ENCODE results near the gene PRR14. TPM values are rescaled to one million over a fixed set of nuclear protein-coding genes. Genes with fewer than 3 reads are reported as not detected.

PRR14 gene
- total and polyA plus RNA-seq, 7 donors, result 20.8 to 51.4 (median 31.6) TPM

DNA sequence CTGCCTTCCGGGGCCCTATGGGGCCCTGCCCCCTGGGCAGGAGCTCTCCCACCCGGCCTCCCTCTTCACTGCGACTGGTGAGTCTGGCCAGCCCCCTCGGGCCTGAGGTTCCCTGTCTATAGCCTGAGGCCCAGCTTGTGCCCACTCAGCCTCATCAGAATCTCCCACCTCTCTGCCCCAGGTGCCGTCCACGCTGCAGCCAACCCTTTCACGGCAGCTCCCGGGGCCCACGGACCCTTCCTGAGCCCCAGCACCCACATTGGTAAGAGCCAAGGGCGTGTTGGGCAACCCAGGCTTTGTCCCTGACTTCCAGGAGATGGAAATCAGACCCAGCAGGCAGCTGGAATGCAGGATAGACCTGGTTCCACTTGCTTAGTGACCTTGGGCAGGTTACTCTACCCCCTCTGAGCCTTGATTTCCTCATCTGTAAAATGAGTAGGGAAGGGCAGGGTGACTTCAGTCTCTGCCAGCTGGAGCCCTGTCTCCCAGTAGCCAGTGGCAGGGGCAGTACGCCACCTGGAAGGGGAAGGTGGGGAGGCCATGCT is 16.7 kb downstream of the PRR14 start:
- no peaks in the 10 kb centered on the region for H3K27me3 ChIP-seq
- H3K9me3 ChIP-seq, result no peaks in the 10 kb centered on the region
- no peak for DNase-seq
- H3K4me1 ChIP-seq, result peaks cover 0 to 24% (median 17%) of the 10 kb centered on the region in 4 donors
- 94 to 95% methylated on average over 11 of the region's 11 CpGs for WGBS, 2 donors
- H3K27ac ChIP-seq, result no peak overlapping the region
- TF ChIP-seq, protein P1, sequence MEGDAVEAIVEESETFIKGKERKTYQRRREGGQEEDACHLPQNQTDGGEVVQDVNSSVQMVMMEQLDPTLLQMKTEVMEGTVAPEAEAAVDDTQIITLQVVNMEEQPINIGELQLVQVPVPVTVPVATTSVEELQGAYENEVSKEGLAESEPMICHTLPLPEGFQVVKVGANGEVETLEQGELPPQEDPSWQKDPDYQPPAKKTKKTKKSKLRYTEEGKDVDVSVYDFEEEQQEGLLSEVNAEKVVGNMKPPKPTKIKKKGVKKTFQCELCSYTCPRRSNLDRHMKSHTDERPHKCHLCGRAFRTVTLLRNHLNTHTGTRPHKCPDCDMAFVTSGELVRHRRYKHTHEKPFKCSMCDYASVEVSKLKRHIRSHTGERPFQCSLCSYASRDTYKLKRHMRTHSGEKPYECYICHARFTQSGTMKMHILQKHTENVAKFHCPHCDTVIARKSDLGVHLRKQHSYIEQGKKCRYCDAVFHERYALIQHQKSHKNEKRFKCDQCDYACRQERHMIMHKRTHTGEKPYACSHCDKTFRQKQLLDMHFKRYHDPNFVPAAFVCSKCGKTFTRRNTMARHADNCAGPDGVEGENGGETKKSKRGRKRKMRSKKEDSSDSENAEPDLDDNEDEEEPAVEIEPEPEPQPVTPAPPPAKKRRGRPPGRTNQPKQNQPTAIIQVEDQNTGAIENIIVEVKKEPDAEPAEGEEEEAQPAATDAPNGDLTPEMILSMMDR (IDR thresholded peaks at IDR 0.05), result no peak
- no peak for TF ChIP-seq POLR2A (IDR thresholded peaks at IDR 0.05)
- no peak for TF ChIP-seq POLR2AphosphoS5 (IDR thresholded peaks at IDR 0.05)
- no peak for TF ChIP-seq EP300 (IDR thresholded peaks at IDR 0.05)
- H3K4me3 ChIP-seq, result no peak overlapping the region
- peaks cover 55 to 88% (median 80%) of the 10 kb centered on the region in 4 donors for H3K36me3 ChIP-seq
- intact Hi-C loops (cut with DNase I), result no loop called here

DNA sequence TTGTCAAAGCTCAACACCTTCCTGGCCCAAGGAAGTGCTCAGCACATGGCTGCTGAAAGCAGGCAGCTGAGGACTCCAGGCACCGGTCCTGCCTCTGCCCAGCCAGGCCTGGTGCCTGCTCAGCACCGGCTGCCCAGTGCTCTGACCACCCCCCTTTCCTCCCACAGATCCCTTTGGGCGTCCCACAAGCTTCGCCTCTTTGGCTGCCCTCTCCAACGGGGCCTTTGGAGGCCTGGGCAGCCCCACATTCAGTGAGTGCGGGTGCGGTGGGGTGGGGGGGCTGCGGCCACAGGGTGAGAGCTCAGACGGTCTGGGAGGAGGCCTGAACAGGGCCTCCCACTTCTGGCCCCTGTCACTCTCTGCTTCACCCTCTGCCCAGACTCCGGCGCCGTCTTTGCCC is 17.6 kb downstream of the PRR14 start:
- Histone ChIP-seq H3K27me3 (no peaks in the 10 kb centered on the region), H3K36me3 (peaks cover 47 to 78% (median 71%) of the 10 kb centered on the region in 4 donors), H3K4me1 (peaks cover 0 to 15% (median 11%) of the 10 kb centered on the region in 4 donors), H3K27ac (no peak overlapping the region), H3K4me3 (no peak overlapping the region), H3K9me3 (no peaks in the 10 kb centered on the region)
- TF ChIP-seq EP300 (IDR thresholded peaks at IDR 0.05), result no peak
- no peak for DNase-seq
- intact Hi-C loops (cut with DNase I), result no loop called here
- WGBS, 2 donors, result 90 to 93% methylated on average over 12 of the region's 12 CpGs

DNA sequence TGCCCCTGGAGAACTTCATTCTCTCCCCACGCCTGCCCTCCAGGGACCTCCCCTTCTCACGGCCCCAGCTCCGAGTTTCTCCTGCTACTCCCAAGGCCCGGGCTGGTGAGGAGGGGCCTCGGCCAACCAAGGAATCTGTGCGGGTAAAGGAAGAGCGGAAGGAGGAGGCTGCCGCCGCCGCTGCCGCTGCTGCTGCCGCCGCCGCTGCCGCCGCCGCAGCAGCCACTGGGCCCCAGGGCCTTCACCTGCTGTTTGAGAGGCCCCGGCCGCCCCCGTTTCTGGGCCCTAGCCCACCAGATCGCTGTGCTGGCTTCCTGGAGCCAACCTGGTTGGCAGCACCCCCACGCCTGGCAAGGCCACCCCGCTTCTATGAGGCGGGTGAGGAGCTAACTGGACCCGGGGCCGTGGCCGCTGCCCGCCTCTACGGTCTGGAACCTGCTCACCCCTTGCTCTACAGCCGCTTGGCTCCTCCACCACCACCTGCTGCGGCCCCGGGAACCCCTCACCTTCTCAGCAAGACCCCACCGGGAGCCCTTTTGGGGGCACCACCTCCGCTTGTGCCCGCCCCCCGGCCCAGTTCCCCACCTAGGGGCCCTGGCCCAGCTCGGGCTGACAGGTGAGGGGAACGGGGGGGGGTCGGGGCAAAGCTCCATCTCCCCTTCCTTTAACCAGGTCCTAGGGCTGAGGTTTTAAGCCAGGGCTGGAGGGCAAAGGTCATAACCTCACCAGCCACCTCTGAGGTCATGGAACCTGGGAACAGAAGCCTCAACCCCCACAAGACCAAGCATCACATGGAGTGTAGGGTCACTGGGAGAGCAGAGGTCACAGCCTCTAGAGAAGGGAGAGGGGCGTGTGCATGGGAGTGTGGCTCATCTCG is 18.5 kb downstream of the PRR14 start:
- H3K36me3 ChIP-seq, result peaks cover 47 to 69% (median 63%) of the 10 kb centered on the region in 4 donors
- H3K4me3 ChIP-seq, result no peak overlapping the region
- no peak overlapping the region for H3K27ac ChIP-seq
- intact Hi-C loops (cut with DNase I), result no loop called here
- no peaks in the 10 kb centered on the region for H3K27me3 ChIP-seq
- 91 to 93% methylated on average over 41 of the region's 41 CpGs for WGBS, 2 donors
- TF ChIP-seq POLR2A (IDR thresholded peaks at IDR 0.05) (no peak), EP300 (IDR thresholded peaks at IDR 0.05) (no peak), POLR2AphosphoS5 (IDR thresholded peaks at IDR 0.05) (no peak)
- TF ChIP-seq, protein P1 (IDR thresholded peaks at IDR 0.05), result no peak
- H3K9me3 ChIP-seq, result no peaks in the 10 kb centered on the region
- peaks cover 0 to 6% (median 3%) of the 10 kb centered on the region in 4 donors for H3K4me1 ChIP-seq
- DNase-seq, result no peak

DNA sequence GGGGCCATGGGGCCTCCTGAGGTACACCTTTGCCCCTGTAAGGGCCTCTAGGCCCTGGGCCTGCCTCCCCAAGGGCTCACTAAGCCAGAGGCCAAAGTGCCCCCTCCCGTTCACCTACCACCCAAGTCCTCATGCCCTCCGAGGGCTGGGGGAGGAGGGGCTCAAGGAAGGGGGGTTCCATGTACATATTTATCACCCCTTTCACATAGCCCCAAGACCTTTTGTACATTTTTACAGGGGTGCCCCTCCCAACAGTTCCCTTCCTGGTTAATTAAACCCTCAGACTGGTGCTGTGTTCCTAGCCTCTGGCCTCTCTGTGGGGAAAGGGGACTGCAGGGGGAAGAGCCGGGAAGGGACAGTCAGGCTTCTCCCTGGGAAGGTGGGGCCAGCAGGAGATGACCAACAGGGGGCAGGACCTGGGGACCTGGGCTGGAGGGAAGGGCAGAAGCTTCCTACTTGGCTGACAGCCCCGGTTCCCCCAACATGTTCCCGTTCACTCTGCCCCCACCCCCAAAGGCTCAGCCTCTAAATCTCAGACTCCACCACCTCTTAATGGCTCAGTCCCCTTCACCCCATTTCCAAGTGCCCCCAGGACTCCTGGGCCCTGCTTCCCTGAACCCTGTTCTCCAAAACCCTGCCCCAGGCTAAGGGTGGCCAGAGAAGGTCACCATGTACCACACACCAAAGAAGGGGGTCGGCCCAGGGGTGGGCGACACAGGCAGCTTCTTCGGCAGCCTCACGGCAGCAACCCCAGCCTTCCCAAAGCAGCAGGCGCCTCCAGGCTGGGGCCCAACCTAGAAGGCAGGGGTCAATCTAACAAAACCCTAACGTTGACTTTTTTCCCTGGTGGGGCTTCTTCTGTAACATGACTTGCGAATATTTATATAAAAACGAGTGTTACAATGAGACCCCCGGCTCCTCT is 19.4 kb downstream of the PRR14 start:
- TF ChIP-seq POLR2AphosphoS5 (IDR thresholded peaks at IDR 0.05) (no peak), POLR2A (IDR thresholded peaks at IDR 0.05) (no peak)
- TF ChIP-seq, protein P1 (IDR thresholded peaks at IDR 0.05), result no peak
- WGBS, 2 donors, result 89% methylated on average over 14 of the region's 14 CpGs
- Histone ChIP-seq H3K4me1 (no peaks in the 10 kb centered on the region), H3K4me3 (no peak overlapping the region), H3K36me3 (peaks cover 40 to 60% (median 54%) of the 10 kb centered on the region in 4 donors), H3K27ac (no peak overlapping the region), H3K9me3 (no peaks in the 10 kb centered on the region), H3K27me3 (no peaks in the 10 kb centered on the region)
- no peak for DNase-seq
- intact Hi-C loops (cut with DNase I), result no loop called here

Data from sigmoid colon (tissue), 7 donors.